HG03196 (cell line): Measurements from ENCODE around the gene YOD1.

Experiments
- ATAC-seq: cut with Tn5 transposase; IDR thresholded peaks from one replicate; pipeline ENCODE4 v1.9.1; 2021; ENCODE audit not compliant: unreplicated experiment

YOD1 gene

DNA sequence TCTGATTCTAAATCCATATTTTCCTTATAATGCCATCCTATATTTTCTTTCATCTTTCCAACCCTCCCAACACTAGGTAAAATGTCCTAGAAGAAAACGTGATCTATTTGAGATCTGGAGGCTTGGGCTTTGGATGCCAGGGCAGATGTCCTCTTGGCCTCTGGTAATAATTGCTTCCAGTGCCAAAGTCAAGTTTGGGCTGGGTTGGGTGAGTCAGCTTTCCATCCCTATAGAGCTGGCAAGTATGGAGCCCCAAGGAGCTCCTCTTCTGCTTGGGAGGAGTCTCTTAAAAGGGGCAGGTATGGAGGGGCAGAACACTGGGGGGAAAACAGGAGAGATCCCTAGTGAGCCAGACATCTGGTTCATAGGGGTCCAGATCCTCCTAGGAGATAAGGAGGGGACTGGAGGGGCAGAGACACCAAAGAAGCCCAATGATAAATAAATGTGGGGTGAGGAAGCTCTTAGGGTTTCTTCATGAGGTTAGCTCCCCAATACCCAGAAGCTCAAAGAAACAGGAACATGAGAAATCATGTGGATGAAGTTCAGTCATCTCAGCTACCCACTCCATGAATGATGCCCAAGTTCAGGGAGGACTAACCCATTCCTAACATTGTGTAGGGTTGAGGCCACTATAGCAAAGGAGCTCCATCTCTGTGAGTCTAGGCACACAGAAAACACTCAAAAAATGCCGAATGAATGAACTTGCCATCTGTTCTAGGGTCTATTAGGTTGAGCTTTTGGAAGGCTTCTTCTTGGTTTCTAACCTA, 21.9 kb downstream of the YOD1 start:
- no peak for ATAC-seq

DNA sequence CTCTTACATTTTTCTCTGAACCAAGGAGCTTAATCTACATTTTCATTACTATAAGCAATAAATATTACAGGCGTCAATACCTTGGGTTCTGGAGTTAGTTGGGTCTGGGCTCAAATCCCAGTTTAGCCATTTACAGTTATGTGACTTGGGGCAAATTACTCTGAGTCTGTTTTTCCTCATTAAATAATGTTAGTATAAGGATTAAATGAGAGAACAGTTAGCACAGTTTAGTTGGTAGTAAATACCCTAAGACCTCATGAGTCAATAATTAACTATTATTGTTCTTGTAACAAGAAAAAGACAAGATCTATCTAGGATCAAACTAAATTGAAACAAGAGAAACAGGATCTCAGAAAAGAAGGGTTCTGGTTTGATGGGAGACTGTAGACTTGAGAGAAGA, 23.1 kb downstream of the YOD1 start:
- ATAC-seq, result no peak

DNA sequence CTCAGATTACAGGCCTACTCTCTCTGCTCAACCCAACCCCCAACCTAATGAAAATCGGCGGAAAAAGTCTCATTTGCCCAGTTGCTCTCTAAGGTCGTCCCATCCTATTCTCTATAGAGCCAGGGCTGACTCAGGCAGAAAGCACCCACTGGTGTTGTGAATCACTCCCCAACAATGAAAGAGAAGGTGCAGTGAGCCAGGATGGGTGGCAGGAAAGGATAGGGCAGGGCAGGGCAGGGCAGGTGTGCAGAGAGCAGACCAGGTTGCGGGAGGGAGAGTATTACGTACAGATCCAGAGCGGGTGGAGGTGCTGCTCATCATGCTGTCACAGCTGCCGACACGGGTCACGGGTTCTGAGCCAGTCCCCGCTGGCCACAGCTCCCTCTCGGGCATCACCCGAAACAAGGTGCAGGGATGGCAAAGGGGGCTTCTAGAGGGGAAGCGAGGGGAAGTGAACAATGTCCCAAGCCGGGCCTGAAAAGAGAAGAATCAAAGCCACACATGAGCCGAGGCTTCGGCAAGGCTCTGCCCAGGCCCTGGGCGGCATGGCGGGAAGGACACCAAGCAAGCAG, 23.7 kb downstream of the YOD1 start:
- ATAC-seq, result no peak

DNA sequence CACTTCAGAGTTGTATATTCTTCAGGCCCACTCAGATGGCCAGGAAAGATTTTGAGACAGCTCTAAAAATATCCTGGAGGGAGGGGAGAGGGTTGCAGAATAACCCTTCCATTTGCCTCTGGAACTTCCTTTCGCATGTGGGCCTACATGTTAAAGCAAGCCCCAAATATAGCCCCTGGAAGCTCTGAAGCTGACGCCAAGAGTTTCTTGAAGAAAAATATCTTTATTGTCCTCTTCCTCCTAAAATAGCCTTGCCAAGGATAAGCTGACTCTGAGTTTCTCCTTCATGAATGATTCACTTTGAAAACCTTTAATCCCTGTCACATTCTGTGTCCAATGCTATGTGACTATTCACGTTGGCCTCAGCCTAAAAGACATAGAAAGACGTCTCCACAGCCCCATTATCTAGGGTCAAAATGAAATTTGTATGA, 24.9 kb downstream of the YOD1 start:
- ATAC-seq, result no peak

DNA sequence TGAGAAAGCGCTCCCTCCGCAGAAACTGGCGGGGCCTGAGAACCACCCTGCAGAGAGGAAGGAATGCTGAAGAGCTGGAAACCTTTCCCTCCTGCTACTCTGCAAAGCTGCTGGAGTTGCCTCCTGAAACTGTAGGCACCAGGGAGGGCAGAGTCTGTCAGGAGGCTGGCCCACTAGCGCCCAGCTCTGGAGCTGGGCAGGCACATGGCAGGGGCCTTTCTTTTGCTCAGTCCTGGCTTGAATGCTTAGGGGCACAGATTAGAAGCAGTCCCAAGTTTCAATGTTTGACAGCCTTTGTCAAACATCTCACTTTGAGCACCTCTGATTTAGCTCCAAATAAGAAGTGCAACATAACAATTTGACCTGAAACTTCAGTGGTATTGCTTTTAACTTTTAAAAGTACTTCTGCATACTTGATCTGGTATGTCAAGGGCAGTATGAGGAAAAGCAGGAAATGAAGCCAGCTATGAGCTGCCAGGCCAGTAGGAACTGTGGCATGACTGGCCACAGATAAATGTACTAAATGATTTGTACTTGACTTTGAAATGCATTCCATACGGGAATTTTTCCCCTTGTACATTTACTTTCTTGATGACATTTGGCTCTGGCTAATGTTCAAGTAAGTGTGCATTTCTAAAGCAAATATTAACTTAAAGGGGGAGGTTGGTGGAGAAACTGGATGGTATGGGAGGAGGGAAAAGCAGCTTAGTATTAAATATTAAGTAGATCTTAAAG, 25.7 kb downstream of the YOD1 start:
- ATAC-seq, result no peak

DNA sequence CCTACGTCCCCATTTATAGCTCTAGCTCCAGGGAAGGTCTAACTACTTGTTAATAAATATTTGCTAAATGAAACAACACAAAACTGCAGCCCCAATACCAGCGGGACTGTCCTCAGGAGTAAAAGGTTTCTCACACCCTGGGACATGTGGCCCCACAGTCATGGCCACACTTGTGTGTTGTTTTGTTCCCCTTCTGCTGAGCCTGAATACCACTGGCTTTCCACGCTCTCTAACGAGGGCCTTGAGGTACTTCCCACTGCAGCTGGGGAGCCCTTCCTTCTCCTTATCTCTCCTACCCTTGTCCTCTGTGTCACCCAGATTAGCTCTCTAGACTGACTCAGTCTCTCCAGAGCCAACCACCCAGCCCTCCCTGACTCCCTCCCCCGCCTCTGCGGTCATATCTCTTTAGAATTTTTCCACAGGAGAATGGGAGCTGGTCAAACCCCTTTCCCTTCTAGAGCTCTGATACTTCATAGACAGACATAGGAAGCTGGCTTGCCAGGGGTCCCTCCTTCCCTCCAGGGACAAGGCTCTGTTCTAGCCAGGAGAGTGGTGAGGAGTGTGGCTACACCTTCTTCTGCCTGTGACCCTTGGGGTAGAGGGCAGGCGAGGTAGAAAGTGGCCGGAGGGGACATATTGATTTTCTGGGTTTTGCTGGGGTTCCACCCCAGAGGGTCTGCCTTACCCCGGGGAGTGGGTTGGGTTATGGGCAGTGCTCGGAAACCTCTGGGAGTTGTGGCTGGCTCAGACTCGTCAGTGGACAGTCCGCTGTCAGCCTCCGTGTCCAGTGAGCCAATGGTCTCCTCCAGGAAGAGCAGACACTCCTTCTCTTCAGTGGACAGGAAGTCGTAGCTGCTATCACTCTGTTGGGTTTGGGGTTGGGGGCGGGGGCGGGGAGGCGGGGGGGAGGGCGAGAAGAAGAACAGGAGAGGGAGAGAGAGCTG, 26.5 kb downstream of the YOD1 start:
- no peak for ATAC-seq

DNA sequence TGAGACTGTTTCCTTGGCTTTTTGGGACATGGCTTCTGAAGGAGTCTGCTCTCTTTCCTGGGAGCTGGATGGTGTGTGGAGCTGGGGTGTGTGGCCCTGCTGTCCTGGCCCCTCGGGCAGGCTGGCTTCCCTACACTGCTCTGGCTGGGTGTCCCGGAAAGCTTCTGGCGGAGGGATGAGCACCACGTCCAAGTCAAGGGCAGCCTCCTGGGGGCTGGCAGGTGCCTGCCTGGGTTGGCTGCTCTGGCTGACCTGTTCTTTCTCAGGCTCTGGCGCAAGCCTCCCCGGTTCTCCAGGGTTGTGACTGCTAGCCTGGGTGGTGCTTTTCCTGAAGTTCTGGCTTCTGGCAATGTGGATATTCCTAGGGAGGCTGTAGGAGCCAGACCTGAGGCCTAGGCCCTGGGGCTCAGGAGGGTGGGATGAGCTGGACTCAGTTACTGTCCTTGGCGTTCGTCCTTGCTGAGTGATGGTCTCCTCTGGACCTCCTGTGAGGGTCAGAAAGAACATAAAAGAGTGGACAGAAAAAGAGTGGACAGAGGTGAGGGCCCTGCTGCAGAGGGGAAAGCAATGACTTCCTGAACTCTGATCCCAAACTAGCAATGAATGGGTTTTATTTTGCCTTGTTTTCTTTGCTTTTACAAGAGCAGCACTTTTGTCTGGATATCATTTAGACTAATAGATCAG, 27.9 kb downstream of the YOD1 start:
- ATAC-seq, result no peak

DNA sequence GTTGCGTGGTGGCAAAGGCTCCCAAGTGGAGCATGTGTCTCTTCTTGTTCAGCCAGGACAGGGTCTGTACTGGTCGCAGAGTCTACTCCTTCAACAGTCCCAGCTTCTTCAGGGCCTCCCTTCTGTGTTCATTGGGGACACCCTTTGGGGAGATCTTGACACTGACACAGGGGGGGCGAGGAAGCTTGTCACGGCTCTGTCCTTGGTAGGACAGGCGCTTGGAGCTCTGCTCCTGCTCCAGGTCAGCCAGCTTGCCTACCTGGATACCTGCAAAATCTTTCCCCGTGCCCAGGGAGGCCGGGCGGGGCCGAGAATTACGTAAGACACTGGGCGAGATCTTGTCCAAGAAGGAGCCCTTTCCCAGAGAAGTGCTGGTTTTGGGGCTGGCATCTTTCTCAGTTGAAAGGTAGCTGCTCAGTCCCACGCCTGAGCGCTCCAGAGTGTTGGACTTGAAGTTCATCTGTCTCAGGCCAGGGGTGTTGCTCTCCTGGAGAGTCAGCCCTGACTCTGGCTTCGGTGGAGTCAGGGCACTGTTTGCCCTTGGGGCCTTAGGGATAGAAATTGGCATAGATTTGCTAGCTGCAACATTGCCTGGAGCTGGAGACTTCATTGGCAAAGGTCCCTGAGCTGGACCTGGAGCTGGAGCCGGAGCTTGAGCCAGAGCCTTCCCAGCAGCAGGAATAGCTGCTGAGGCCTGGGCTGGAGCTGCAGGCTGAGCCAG, 29.0 kb downstream of the YOD1 start:
- ATAC-seq, result no peak

DNA sequence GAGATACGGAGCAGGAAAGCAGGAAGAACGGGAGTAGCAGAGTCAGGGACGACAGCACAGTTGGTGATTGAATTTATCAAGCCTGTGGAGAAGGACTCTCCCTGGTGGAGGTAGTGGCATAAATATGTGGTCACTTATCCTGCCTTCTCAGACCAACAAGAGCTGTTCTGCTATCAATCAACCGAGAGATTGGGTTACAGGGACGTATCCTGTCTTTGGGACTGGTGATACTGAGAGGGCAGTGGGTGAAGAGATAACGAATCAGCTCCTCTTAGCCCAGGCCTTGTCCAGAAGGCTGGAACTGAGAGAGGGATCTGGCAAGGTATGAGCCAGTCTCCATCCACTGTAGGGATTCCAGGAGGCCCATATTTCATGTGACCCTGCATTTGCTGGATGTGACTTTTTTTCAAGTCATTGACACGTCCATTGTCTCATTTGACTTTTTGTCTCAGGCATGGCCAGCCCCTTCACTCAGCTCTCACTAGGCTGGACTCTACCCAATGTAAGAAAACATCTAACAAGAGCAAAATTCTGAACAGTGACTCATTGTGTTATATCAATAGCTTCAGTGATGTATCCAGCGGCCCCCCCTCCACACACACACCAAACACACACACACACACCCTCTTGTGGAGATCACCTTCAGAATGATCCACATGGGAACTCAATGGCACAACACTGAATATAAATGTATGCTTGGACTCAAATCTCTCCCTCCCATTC, 29.7 kb downstream of the YOD1 start:
- no peak for ATAC-seq

DNA sequence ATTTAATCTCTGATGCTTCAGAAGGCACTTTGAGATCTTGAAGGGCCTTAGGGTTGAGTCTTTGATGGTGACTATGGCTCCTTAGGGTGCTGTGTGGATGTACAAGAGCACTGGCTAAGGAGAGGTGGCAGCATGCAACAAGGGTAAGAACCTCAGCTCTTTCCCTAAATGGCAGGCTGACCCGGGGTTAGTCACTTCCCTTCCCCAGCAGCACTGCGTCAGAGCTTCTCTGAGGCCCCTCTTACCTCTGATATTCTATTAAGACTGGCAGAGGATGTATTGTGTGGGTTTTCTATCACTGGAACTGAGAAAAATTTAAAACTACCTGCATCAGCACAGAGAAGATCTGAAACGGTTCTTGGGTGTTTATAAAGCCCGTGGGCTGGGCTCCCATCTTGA, 30.3 kb downstream of the YOD1 start:
- no peak for ATAC-seq

DNA sequence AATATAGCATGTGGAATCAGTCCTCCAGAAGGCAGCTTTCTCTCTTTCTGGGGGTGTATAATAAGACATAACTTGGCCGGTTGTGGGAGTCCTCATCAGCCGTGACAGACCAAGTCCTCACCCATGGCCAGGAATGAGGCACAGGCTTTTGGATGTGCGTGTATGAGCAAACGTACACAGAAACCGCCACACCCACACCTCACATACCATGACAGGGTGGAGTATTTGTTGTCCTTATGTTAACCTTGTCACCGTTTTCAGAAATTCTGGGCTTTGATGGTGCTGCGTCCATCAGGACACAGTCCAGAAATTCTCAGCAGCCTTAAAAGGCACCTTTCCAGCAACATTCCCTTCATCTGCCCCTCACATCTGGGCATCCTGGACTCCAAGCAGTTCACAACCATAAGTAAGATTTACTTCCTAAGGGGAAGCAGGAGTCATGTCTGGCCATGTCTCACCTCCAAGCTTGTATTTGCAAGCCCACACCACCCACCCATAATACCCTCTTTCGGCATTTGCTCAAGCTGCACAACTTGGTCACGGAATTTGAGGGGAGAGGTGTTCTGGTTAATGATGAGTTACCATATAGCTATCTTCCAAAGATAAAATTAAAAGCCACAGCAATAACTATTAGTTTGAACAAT, 30.8 kb downstream of the YOD1 start:
- no peak for ATAC-seq

DNA sequence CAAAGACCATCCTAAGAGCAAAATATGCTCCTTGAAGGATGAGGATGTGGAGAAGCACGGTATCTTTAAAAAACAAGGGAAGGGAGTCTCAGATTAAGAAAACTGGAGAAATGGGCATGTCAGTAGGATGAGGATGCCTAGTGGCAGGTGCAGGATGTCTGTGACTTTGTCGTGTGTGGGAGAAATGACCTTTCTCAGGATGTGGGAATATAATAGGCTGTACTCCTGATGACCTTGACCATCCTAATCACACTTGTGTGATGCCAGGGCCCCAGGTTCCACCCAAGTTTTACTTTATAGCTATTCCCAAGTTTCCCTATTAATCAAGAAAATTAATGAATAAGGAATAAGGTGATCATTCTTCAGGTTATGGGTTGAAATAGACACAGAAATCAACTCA, 31.3 kb downstream of the YOD1 start:
- no peak for ATAC-seq

DNA sequence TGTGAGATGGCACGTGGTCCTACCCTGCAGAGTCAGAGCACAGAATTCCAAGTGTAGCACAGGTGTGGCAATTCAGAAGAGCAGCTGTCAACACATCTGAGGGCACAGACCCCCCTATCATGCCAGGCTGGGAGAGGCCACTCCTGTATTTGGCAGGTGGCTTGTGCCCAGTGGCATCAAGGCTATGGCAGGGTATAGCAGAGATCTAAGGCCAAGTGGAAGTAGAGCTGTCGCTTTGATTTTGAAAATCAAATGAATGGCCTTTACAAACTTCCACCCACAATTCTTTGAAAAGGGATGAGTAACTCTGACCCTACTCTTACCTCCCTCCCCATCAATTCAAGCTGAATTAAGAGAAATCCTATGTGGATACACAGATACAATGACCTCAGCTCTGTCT, 31.8 kb downstream of the YOD1 start:
- ATAC-seq, result no peak

DNA sequence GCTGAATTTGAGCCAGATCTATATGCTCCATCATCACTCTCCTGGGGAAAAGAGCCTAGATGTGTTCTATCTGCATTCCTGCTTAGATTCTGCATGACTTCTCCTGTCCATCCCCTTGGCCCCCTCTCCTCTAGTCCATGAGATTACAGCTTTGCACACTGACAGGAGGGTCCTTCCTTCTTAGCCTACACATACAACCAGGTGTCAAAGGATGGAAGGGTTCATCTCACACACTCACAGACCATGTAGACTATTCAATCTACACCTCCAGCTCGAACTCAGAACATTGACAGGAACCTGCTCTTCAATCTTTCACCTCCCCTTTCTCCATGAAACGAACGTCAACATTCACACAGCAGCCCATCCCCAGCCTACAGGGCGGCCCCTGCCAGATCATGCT, 32.3 kb downstream of the YOD1 start:
- no peak for ATAC-seq

DNA sequence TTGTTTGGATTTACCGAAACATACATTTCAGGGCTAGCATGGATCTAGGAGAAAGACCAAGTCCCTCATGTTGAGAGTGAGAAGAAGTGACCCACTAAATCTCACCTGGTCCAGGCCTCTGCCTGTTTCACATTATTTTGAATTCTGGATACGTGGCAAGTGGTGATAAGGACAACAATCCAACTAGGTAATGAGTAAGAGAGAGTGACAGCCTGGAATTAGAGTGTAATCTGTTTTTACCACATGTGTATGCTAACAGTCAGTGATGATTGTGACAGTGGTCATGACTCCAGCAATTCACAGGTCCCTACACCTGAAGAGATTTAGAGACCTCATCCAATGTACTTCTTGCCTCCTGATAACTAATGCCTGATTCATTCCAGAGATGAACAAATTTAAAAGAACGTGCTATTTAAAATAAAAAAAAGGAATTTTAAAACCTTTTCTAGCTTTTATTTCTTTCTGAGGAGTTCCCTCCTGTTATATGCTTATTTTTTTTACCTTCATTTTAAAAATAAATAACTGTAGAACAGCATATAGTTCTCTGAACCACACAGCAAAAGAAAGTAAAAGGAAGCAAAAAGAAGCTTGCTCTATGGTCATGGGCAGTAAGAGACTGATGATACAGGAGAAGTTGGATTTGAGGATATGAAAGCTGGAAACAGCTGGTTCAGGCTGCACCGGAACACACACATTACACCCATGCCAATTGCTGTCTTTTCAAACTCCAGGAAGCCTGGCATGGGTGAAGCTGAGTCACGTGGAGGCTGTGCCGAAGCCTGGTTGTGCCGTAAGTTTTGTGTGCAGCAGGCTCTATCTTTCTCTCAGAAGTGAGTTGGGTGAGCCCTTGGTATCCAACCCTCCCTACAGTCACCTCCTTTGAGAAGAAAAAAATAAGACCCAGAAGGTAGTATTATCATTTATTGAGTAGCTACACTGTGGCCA, 33.1 kb downstream of the YOD1 start:
- ATAC-seq, result no peak

DNA sequence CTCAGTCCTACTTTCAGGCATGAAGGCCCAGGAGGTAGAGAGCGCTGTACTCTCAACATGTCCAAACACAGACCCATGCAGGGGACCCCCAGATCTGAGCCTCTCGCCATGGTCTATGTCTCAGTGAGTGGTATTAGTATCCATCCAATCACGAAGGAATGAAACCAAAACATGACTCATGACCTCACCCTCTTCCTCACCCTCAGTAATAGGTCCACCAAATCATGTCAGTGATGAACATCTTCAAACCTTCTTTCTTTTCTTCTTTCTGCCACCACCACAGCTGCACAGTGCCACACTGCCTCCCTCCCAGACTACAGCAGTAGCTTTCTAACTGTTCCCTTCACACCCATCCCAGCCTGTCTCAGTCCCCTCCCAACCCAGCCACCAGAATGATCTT, 35.2 kb downstream of the YOD1 start:
- ATAC-seq, result no peak

DNA sequence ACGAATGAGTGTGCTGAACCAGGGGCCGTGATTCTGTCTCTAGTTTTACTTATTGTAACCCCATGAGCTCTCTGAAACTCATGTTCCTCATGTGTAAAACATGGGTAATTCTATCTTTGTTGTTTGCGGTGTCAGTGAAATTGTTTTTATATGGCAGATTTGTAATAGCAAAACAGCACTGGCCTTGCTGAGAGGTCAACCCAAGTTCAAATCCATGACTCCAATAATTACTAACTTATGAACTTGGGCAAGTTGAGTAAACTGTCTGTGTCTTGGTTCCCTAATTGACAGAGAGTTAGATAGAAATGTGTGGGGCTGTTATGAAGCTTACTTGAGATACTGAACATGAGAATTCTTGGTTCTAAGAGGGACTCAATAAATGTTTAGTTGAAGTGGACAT, 36.3 kb downstream of the YOD1 start:
- ATAC-seq, result no peak
